Spinal cord (tissue), 10 donors: Measurements from ENCODE around the gene CENPK. TPM values are rescaled to one million over a fixed set of nuclear protein-coding genes. Genes with fewer than 3 reads are reported as not detected.

Experiments
- DNase-seq, 6 donors: peaks; one replicate each; pipeline versions ENCODE4 v3.0.0 to v3.0.0-alpha.2; 2013 to 2015; ENCODE audit warnings: low spot score in 6 of 6, low read depth in 4 of 6
- H3K27ac ChIP-seq: one replicate; pipeline ENCODE4 v1.5.1; 2013; ENCODE audit warnings: low read depth, low read length, control low read depth
- H3K27me3 ChIP-seq: one replicate; pipeline ENCODE4 v1.6.1; 2013; ENCODE audit warnings: low read length; ENCODE audit not compliant: control insufficient read depth, insufficient read depth
- H3K36me3 ChIP-seq: one replicate; pipeline ENCODE4 v1.6.1; 2013; ENCODE audit warnings: low read length; ENCODE audit not compliant: control insufficient read depth, insufficient read depth
- H3K4me1 ChIP-seq: one replicate; pipeline ENCODE4 v1.6.1; 2013; ENCODE audit warnings: low read length; ENCODE audit not compliant: control insufficient read depth, insufficient read depth
- H3K4me3 ChIP-seq: one replicate; pipeline ENCODE4 v1.5.1; 2013; ENCODE audit warnings: low read depth, low read length, control low read depth
- H3K9me3 ChIP-seq: one replicate; pipeline ENCODE4 v1.6.1; 2013; ENCODE audit warnings: low read length; ENCODE audit not compliant: control insufficient read depth, insufficient read depth
- WGBS: methylation state at CpG from one replicate; pipeline ENCODE4 v1.1.5; 2013; ENCODE audit warnings: missing lambda C conversion rate; ENCODE audit not compliant: insufficient coverage; 5-methylcytosine and 5-hydroxymethylcytosine counted together
- polyA plus RNA-seq, 2 donors: library from polyadenylated mRNA; unstranded; fragments of 120-200 nt; gene quantifications; one replicate each; pipeline ENCODE4 v1.2.1, GENCODE V29; 2013; ENCODE audit not compliant: insufficient read length in 2 of 2
- total RNA-seq, 2 donors: library from RNA; depleted of rRNA in 1 of 2; stranded (reverse); fragments of 120-200 nt in 1 of 2; fragments of >200 nt in 1 of 2; gene quantifications; one replicate each; pipeline versions ENCODE4 v1.2.3 to v1.2.4, GENCODE V29; 2013 to 2014
- donor health status: healthy.

The CENPK gene
- total and polyA plus RNA-seq, 4 donors: 13.8 to 18.3 (median 16.7) TPM

DNA sequence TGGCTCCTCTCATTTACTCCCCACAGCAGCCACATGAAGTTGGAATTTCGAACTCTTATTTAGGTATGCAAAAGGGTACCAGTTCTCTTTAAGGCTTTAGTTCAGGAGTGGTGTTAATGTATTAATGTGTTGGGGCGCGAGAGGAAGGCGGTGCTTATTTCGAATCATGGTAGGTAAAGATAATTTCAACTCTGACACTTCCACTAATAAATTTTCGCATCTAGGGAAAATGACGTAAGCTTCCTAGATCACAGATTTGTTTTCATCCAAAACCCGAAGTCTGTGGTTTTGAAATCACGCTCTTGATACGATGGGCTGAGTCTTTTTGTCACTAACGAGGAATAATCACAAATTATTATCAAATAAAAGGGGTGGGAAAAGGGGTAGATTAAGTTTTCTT is 809 bp upstream of the CENPK start:
- Histone ChIP-seq H3K36me3 (no peaks in the 10 kb centered on the region), H3K27me3 (no peaks in the 10 kb centered on the region), H3K4me3 (peak overlapping the region; percentile 84), H3K4me1 (peaks cover 5% of the 10 kb centered on the region), H3K27ac (peak overlapping the region; percentile 95), H3K9me3 (no peaks in the 10 kb centered on the region)
- DNase-seq: no peak
- WGBS: no CpG with 5 or more reads among the region's 11 CpGs

DNA sequence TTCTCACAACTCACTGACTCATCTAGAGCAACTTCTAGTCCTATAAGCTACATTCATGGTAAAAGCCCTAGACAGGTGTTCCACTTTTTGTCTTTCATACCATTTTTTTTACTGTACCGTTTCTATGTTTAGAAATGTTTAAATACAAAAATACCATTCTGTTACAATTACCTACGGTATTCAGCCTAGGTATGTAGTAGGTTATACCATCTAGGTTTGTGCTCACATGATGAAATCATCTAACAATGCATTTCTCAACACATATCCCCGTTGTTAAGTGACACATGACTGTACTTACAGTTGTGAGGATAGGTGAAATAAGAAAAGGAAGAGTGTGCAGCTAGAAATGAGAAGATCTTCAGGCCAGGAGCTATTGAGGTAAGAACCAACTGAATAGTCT is 6.2 kb downstream of the CENPK start:
- Histone ChIP-seq H3K36me3 (no peaks in the 10 kb centered on the region), H3K4me1 (no peaks in the 10 kb centered on the region), H3K27me3 (no peaks in the 10 kb centered on the region), H3K9me3 (no peaks in the 10 kb centered on the region), H3K27ac (no peak overlapping the region), H3K4me3 (no peak overlapping the region)
- no CpG with 5 or more reads among the region's 3 CpGs for WGBS
- no peak for DNase-seq

DNA sequence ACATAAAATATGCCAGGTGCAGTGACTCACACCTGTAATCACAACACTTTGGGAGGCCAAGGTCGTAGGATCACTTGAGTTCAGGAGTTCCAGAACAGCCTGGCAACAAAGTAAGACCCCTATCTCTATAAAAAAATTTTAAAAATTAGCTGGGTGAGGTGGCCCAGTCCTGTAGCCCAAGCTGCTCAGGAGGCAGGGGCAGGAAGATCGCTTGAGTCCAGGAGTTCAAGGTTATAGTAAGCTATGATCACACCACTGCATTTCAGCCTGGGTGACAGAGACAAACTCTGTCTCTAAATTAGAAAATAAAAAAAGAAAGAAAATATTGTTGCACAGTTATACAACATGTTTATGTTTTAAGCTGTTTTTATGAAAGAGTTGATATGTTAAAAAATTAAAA is 6.8 kb downstream of the CENPK start:
- Histone ChIP-seq H3K4me1 (no peaks in the 10 kb centered on the region), H3K27me3 (no peaks in the 10 kb centered on the region), H3K36me3 (no peaks in the 10 kb centered on the region), H3K27ac (no peak overlapping the region), H3K9me3 (no peaks in the 10 kb centered on the region), H3K4me3 (no peak overlapping the region)
- no peak for DNase-seq
- WGBS: no CpG with 5 or more reads among the region's 2 CpGs

DNA sequence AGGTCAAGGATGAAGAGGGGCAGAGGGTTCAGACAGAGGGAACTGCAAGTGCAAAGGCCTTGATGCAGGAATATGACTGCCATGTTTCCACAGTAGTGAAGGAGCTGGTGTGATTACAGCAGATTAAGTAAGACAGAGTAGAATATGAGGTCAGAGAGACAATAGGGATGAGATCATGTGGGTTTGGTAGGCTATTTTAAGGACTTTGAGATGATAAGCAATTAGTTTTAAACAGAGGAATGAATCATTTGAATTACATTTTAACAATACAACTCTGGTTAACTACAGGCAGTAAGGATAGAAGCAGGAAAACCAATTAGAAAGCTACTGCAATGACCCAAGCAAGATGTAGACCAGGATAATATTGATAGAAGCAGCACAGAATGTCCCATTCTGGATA is 7.7 kb downstream of the CENPK start:
- Histone ChIP-seq H3K4me1 (no peaks in the 10 kb centered on the region), H3K27ac (no peak overlapping the region), H3K27me3 (no peaks in the 10 kb centered on the region), H3K4me3 (no peak overlapping the region), H3K36me3 (no peaks in the 10 kb centered on the region), H3K9me3 (no peaks in the 10 kb centered on the region)
- DNase-seq: no peak

DNA sequence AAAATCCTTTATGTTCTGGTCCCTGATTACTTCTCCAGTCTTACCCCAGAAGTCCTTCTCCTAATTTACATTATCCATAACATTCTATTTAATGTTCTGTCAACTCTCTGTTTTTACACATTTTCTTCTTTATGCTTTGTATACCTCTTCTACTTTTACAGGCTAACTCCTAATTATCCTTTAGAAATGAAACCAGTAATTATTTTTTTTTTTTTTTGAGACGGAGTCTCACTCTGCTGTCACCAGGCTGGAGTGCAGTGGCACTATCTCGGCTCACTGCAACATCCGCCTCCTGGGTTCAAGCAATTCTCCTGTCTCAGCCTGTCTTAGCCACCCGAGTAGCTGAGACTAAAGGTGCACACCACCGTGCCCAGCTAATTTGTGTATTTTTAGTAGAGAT is 9.0 kb downstream of the CENPK start:
- no peak overlapping the region for H3K27ac ChIP-seq
- no peaks in the 10 kb centered on the region for H3K36me3 ChIP-seq
- WGBS: 96% methylated on average over 5 of the region's 5 CpGs
- H3K4me1 ChIP-seq: no peaks in the 10 kb centered on the region
- no peaks in the 10 kb centered on the region for H3K9me3 ChIP-seq
- DNase-seq: no peak
- no peaks in the 10 kb centered on the region for H3K27me3 ChIP-seq
- no peak overlapping the region for H3K4me3 ChIP-seq

DNA sequence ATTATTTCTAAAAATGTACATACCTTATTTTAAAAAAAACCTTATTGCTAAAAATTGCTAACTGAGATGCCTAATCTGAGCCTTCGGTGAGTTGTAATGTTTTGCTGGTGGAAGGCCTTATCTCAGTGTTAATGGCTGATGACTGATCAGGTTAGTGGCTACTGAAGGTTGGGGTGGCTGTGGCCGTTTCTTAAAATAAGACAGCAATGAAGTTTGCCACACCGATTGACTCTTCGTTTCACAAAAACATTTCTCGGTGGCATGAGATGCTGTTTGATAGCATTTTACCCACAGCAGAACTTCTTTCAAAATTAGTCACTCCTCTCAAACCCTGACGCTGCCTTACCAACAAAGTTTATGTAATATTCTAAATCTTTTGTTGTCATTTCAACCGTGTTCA is 14.7 kb downstream of the CENPK start:
- Histone ChIP-seq H3K36me3 (no peaks in the 10 kb centered on the region), H3K27me3 (no peaks in the 10 kb centered on the region), H3K4me1 (no peaks in the 10 kb centered on the region), H3K4me3 (no peak overlapping the region), H3K9me3 (peaks cover 3% of the 10 kb centered on the region), H3K27ac (no peak overlapping the region)
- no peak for DNase-seq
- 94% methylated on average over 3 of the region's 7 CpGs for WGBS

DNA sequence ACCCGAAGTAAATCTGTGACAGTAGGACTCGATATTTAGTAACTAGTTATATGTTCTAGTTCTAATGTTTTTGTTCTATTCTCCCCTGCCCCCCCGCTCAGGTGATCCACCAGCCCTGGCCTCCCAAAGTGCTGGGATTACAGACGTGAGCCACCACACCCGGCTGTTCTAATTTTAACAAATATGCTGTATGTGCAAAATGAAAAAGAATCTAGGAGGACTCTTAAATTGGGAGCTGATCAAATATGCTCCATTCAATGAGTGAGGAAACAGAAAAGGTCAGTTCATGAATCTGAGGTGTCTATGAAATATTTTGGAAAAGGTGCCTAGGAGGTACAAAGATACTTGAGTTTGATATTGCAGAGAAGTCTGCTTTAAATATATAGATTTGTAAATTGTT is 16.8 kb downstream of the CENPK start:
- H3K36me3 ChIP-seq: no peaks in the 10 kb centered on the region
- no peaks in the 10 kb centered on the region for H3K4me1 ChIP-seq
- no peak overlapping the region for H3K27ac ChIP-seq
- DNase-seq: no peak
- no peak overlapping the region for H3K4me3 ChIP-seq
- H3K27me3 ChIP-seq: no peaks in the 10 kb centered on the region
- peaks cover 3% of the 10 kb centered on the region for H3K9me3 ChIP-seq
- WGBS: no CpG with 5 or more reads among the region's 5 CpGs

DNA sequence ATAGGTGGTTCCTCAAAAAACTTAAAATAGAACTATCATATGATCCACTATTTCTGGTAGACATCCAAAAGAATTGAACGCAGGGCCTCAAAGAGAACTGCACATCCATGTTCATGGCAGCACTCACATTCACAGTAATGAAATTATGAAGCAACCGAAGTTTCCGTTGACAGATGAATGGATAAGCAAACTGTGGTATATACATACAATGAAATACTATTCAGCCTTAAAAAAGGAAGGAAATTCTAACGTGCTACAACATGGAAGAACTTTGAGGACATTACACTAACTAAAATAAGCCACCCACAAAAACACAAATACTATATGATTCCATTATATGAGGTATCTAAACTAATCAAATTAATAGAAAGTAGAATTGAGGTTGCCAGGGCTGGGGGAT is 18.5 kb downstream of the CENPK start:
- Histone ChIP-seq H3K36me3 (no peaks in the 10 kb centered on the region), H3K4me1 (no peaks in the 10 kb centered on the region), H3K27ac (no peak overlapping the region), H3K4me3 (no peak overlapping the region), H3K9me3 (peaks cover 3% of the 10 kb centered on the region), H3K27me3 (no peaks in the 10 kb centered on the region)
- DNase-seq: no peak
- no CpG with 5 or more reads among the region's 4 CpGs for WGBS

DNA sequence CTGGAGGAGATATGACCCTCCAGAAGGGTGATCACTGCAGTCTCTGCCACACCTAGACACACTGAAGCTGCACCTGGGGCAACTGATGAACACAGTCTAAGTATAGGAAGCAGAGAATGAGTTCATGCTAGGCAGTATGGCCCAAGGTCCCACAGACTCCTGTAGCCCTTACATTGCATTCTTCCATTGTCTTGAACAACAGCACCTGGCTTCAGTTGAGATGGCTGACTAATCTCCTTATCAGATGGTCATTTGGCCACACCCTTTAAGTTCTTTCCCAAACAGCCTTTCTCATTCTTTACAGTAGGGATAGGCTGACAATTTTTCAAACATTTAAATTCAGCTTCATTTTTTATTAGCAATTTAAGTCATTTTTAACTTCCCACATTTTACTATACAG is 23.1 kb downstream of the CENPK start:
- no peaks in the 10 kb centered on the region for H3K4me1 ChIP-seq
- no peaks in the 10 kb centered on the region for H3K36me3 ChIP-seq
- H3K27ac ChIP-seq: no peak overlapping the region
- H3K27me3 ChIP-seq: no peaks in the 10 kb centered on the region
- peaks cover 3% of the 10 kb centered on the region for H3K9me3 ChIP-seq
- DNase-seq: no peak
- H3K4me3 ChIP-seq: no peak overlapping the region

DNA sequence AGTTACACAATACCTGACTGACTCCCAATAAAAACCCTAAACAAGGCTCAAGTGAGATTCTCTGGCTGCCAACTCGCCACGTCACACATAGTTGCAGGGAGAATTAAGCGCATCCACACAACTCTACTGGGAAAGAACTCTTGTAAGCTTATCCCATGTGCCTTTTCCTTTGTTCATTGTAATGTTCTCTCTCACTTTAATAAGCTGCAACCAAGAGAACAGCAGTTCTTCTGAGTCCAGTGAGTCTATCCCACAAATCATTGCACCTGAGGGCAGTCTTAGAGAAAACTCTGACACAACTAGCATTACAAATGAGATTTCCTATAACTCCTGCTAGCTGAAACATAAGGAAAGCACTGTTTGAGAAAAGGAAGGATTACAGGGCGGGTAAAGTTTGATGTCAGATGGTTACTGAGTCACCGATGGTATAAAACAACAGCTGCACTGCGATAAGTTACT is 27.4 kb downstream of the CENPK start:
- H3K9me3 ChIP-seq: no peaks in the 10 kb centered on the region
- H3K27ac ChIP-seq: no peak overlapping the region
- no peaks in the 10 kb centered on the region for H3K4me1 ChIP-seq
- no peaks in the 10 kb centered on the region for H3K27me3 ChIP-seq
- no peak overlapping the region for H3K4me3 ChIP-seq
- WGBS: 83% methylated on average over 1 of the region's 6 CpGs
- no peaks in the 10 kb centered on the region for H3K36me3 ChIP-seq
- peak in 1 of 6 donors; percentile 0 for DNase-seq
